Fibroblast of skin of scalp (primary cell): ENCODE measurements around the gene SLC5A2.

ENCODE experiments used
- DNase-seq: peaks from one replicate; pipeline ENCODE4 v3.0.0-alpha.2; 2013

The SLC5A2 gene

GRCh38 chr16:31459687-31460581, 23.0 kb upstream of the SLC5A2 start:
- peak; percentile 99 for DNase-seq

GRCh38 chr16:31460582-31461002, 22.3 kb upstream of the SLC5A2 start:
- peak; percentile 63 for DNase-seq

GRCh38 chr16:31461201-31461920, 21.6 kb upstream of the SLC5A2 start:
- DNase-seq: no peak

GRCh38 chr16:31461921-31462804, 20.8 kb upstream of the SLC5A2 start:
- DNase-seq: no peak

- DNase-seq: no peak
These were observed 18.6 kb upstream of the SLC5A2 start for GRCh38 chr16:31464348-31464769.

GRCh38 chr16:31464781-31465260, 18.1 kb upstream of the SLC5A2 start:
- DNase-seq: no peak

GRCh38 chr16:31465788-31466370, 17.0 kb upstream of the SLC5A2 start:
- DNase-seq: no peak

GRCh38 chr16:31466381-31466841, 16.5 kb upstream of the SLC5A2 start:
- DNase-seq: no peak

- peak; percentile 70 for DNase-seq
These were observed 15.7 kb upstream of the SLC5A2 start for GRCh38 chr16:31467151-31467773.

GRCh38 chr16:31467858-31468257, 15.1 kb upstream of the SLC5A2 start:
- no peak for DNase-seq

GRCh38 chr16:31470615-31471014, 12.3 kb upstream of the SLC5A2 start:
- no peak for DNase-seq

GRCh38 chr16:31471241-31471874, 11.6 kb upstream of the SLC5A2 start:
- DNase-seq: no peak

GRCh38 chr16:31471875-31472708, 10.8 kb upstream of the SLC5A2 start, which contains the start of gene TGFB1I1:
TSS of gene TGFB1I1 (plus strand) at chr16:31472152. CDS start at chr16:31472189, 37 bp downstream.
- peak; percentile 96 for DNase-seq

GRCh38 chr16:31472709-31473203, 10.2 kb upstream of the SLC5A2 start:
- DNase-seq: peak; percentile 97

GRCh38 chr16:31473264-31473984, 9.5 kb upstream of the SLC5A2 start:
- no peak for DNase-seq

GRCh38 chr16:31474173-31474714, 8.7 kb upstream of the SLC5A2 start:
- peak; percentile 57 for DNase-seq

GRCh38 chr16:31474773-31475738, 7.9 kb upstream of the SLC5A2 start:
- no peak for DNase-seq

- DNase-seq: no peak
These were observed 7.0 kb upstream of the SLC5A2 start for GRCh38 chr16:31475946-31476302.
